H9 (cell line): ENCODE data around the gene WBP2. TPM values are rescaled to one million over a fixed set of nuclear protein-coding genes. Genes with fewer than 3 reads are reported as not detected.

Experiments
- DNase-seq: peaks from one replicate; pipeline ENCODE4 v3.0.0-alpha.2; 2017
- H2AFZ ChIP-seq: one replicate; pipeline ENCODE4 v1.6.1; 2013; ENCODE audit warnings: mild to moderate bottlenecking, low read length, control low read depth, moderate library complexity
- H2AK5ac ChIP-seq: 2 replicates; pipeline ENCODE4 v1.6.1; 2013; ENCODE audit warnings: low read length, control low read depth, mixed read lengths; ENCODE audit not compliant: insufficient read length
- H2BK120ac ChIP-seq: one replicate; pipeline ENCODE4 v1.6.1; 2013; ENCODE audit warnings: low read depth, mild to moderate bottlenecking, low read length, control low read depth, inconsistent platforms; ENCODE audit not compliant: poor library complexity, severe bottlenecking
- H2BK12ac ChIP-seq: 2 replicates; pipeline ENCODE4 v1.6.1; 2013; ENCODE audit warnings: low read length, control low read depth, mixed read lengths, low read depth; ENCODE audit not compliant: insufficient read length
- H2BK15ac ChIP-seq: 2 replicates; pipeline ENCODE4 v1.6.1; 2013; ENCODE audit warnings: low read depth, low read length, control low read depth
- H2BK20ac ChIP-seq: one replicate; pipeline ENCODE4 v1.6.1; 2013; ENCODE audit warnings: low read depth, mild to moderate bottlenecking, low read length, control low read depth, inconsistent platforms; ENCODE audit not compliant: poor library complexity, severe bottlenecking
- H2BK5ac ChIP-seq: 2 replicates; pipeline ENCODE4 v1.6.1; 2013; ENCODE audit warnings: low read length, control low read depth, mixed read lengths; ENCODE audit not compliant: insufficient read length
- H3K14ac ChIP-seq: 2 replicates; pipeline ENCODE4 v1.6.1; 2013; ENCODE audit warnings: low read length, control low read depth; ENCODE audit not compliant: insufficient read depth
- H3K18ac ChIP-seq: 2 replicates; pipeline ENCODE4 v1.6.1; 2013; ENCODE audit warnings: low read depth, mild to moderate bottlenecking, mixed read lengths, low read length, control low read depth; ENCODE audit not compliant: insufficient read length
- H3K23ac ChIP-seq: 2 replicates; pipeline ENCODE4 v1.6.1; 2013; ENCODE audit warnings: low read length, control low read depth, mixed read lengths, low read depth; ENCODE audit not compliant: insufficient read length
- H3K23me2 ChIP-seq: 2 replicates; pipeline ENCODE4 v1.6.1; 2013; ENCODE audit warnings: low read depth, mild to moderate bottlenecking, mixed read lengths, low read length, control low read depth; ENCODE audit not compliant: insufficient read length, poor library complexity, severe bottlenecking
- H3K27ac ChIP-seq: 2 replicates; pipeline ENCODE4 v1.5.1; 2013; ENCODE audit warnings: low read length, control low read depth, mixed read lengths, low read depth; ENCODE audit not compliant: insufficient read length
- H3K27me3 ChIP-seq: 2 replicates; pipeline ENCODE4 v1.6.1; 2013; ENCODE audit warnings: low read length, control low read depth, inconsistent platforms; ENCODE audit not compliant: insufficient read depth
- H3K4ac ChIP-seq: 2 replicates; pipeline ENCODE4 v1.6.1; 2013; ENCODE audit warnings: low read depth, mild to moderate bottlenecking, control low read depth, inconsistent platforms, low read length, moderate library complexity
- H3K4me1 ChIP-seq: 2 replicates; pipeline ENCODE4 v1.6.1; 2013; ENCODE audit warnings: low read length, control low read depth, inconsistent platforms; ENCODE audit not compliant: insufficient read depth
- H3K4me2 ChIP-seq: 2 replicates; pipeline ENCODE4 v1.6.1; 2013; ENCODE audit warnings: low read length, control low read depth, mixed read lengths; ENCODE audit not compliant: insufficient read length, insufficient read depth
- H3K56ac ChIP-seq: 2 replicates; pipeline ENCODE4 v1.6.1; 2013; ENCODE audit warnings: low read depth, mild to moderate bottlenecking, mixed read lengths, low read length, control low read depth; ENCODE audit not compliant: insufficient read length
- H3K79me1 ChIP-seq: 2 replicates; pipeline ENCODE4 v1.6.1; 2013; ENCODE audit warnings: low read depth, mild to moderate bottlenecking, moderate library complexity, low read length, control low read depth, inconsistent platforms; ENCODE audit not compliant: insufficient read depth, poor library complexity, severe bottlenecking
- H3K79me2 ChIP-seq: 2 replicates; pipeline ENCODE4 v1.6.1; 2013; ENCODE audit warnings: low read length, control low read depth, inconsistent platforms; ENCODE audit not compliant: insufficient read depth
- H3K9ac ChIP-seq: 2 replicates; pipeline ENCODE4 v1.6.1; 2013; ENCODE audit warnings: low read length, control low read depth, mixed read lengths; ENCODE audit not compliant: insufficient read length; ENCODE audit errors: extremely low read depth
- H3K9me3 ChIP-seq: one replicate; pipeline ENCODE4 v1.6.1; 2013; ENCODE audit warnings: low read depth, low read length, inconsistent platforms; ENCODE audit not compliant: control insufficient read depth
- H3T11ph ChIP-seq: one replicate; pipeline ENCODE4 v1.6.1; 2013; ENCODE audit warnings: mild to moderate bottlenecking, low read length, control low read depth, inconsistent platforms
- H4K20me1 ChIP-seq: one replicate; pipeline ENCODE4 v1.6.1; 2013; ENCODE audit not compliant: control insufficient read depth, insufficient read length, insufficient read depth
- H4K5ac ChIP-seq: 2 replicates; pipeline ENCODE4 v1.6.1; 2013; ENCODE audit warnings: low read depth, mild to moderate bottlenecking, mixed read lengths, low read length, control low read depth; ENCODE audit not compliant: insufficient read length
- H4K8ac ChIP-seq: replicated peaks from 2 replicates; pipeline ENCODE4 v1.6.1; 2013; ENCODE audit warnings: low read length, control low read depth, mixed read lengths, low read depth; ENCODE audit not compliant: insufficient read length
- H4K91ac ChIP-seq: 2 replicates; pipeline ENCODE4 v1.6.1; 2013; ENCODE audit warnings: low read depth, mild to moderate bottlenecking, moderate library complexity, mixed read lengths, low read length, control low read depth; ENCODE audit not compliant: insufficient read length
- H3K27ac Mint-ChIP-seq, 3 experiments: 2 replicates in 2 of 3; 3 replicates in 1 of 3; pipeline ENCODE4 v1.8.0; 2020 to 2021; ENCODE audit warnings: mixed read lengths in 3 of 3, mild to moderate bottlenecking in 1 of 3, moderate library complexity in 1 of 3
- H3K27me3 Mint-ChIP-seq: 2 replicates; pipeline ENCODE4 v1.8.0; 2021; ENCODE audit warnings: low read depth, mild to moderate bottlenecking, moderate library complexity, mixed read lengths
- H3K36me3 Mint-ChIP-seq, 3 experiments: 2 replicates in 2 of 3; 3 replicates in 1 of 3; pipeline ENCODE4 v1.8.0; 2020 to 2021; ENCODE audit warnings: low read depth in 3 of 3, mixed read lengths in 3 of 3; ENCODE audit not compliant: insufficient read depth in 1 of 3
- H3K4me1 Mint-ChIP-seq, 2 experiments: 2 replicates each; pipeline ENCODE4 v1.8.0; 2020; ENCODE audit warnings: mixed read lengths in 2 of 2
- H3K4me3 Mint-ChIP-seq, 2 experiments: 2 replicates in 1 of 2; 3 replicates in 1 of 2; pipeline ENCODE4 v1.8.0; 2020 to 2021; ENCODE audit warnings: mild to moderate bottlenecking in 2 of 2, mixed read lengths in 2 of 2, moderate library complexity in 1 of 2
- H3K9me3 Mint-ChIP-seq, 2 experiments: 2 replicates in 1 of 2; 3 replicates in 1 of 2; pipeline ENCODE4 v1.8.0; 2020; ENCODE audit warnings: mild to moderate bottlenecking in 2 of 2, mixed read lengths in 2 of 2, moderate library complexity in 1 of 2
- CTCF ChIP-seq: fragments of 200-600 bp; sonication (generic); conservative IDR thresholded peaks from 3 replicates; pipeline ENCODE4 v1.8.0; 2021; ENCODE audit warnings: antibody characterized with exemption, mild to moderate bottlenecking
- WGBS: extraction: QIAGEN DNeasy Blood & Tissue Kit; methylation state at CpG from one replicate; pipeline ENCODE4 v1.1.7; 2013; ENCODE audit warnings: missing lambda C conversion rate, low lambda C conversion rate, mixed read lengths; ENCODE audit not compliant: insufficient read length; ENCODE audit errors: extremely low coverage; 5-methylcytosine and 5-hydroxymethylcytosine counted together
- total RNA-seq: library from RNA; stranded (reverse); gene quantifications from 2 replicates; pipeline ENCODE4 v1.2.1, GENCODE V29; 2021

The WBP2 gene
- total RNA-seq, 1 experiment from 2014 or later, result 63.2 TPM

- Histone ChIP-seq H3K56ac (no peak overlapping the region), H3K9ac (no peak overlapping the region), H3K79me2 (no peaks in the 10 kb centered on the region), H2AK5ac (no peak overlapping the region), H2BK15ac (no peak overlapping the region), H2BK12ac (no peak overlapping the region), H4K20me1 (no peaks in the 10 kb centered on the region), H2AFZ (no peak overlapping the region), H3K27ac (no peak overlapping the region), H4K5ac (no peak overlapping the region), H3K4me2 (no peak overlapping the region), H4K91ac (no peak overlapping the region), H3K4me1 (0 out of 2 replicates have a peak, but pooled peaks cover 5% of the 10 kb centered on the region), H3K14ac (no peak overlapping the region; the same call in 1 of the 2 replicates), H4K8ac (no peak overlapping the region), H2BK5ac (no peak overlapping the region), H3K27me3 (no peaks in the 10 kb centered on the region), H2BK120ac (no peak overlapping the region), H3K79me1 (no peaks in the 10 kb centered on the region), H3K23ac (no peak overlapping the region), H3K4ac (no peak overlapping the region), H3K18ac (no peak overlapping the region), H2BK20ac (no peak overlapping the region), H3T11ph (no peak overlapping the region), H3K23me2 (no peaks in the 10 kb centered on the region), H3K9me3 (no peaks in the 10 kb centered on the region)
- no peak overlapping the region for H3K4me3 Mint-ChIP-seq
- H3K4me1 Mint-ChIP-seq, result peaks cover 13 to 25% of the 10 kb centered on the region in 2 experiments
- no peaks in the 10 kb centered on the region for H3K36me3 Mint-ChIP-seq
- H3K27ac Mint-ChIP-seq, result no peak overlapping the region
- WGBS, result no CpG with 5 or more reads among the region's 9 CpGs
- no peak for TF ChIP-seq CTCF
- no peaks in the 10 kb centered on the region for H3K27me3 Mint-ChIP-seq
- H3K9me3 Mint-ChIP-seq, result no peaks in the 10 kb centered on the region
- DNase-seq, result no peak
These were observed 18.5 kb downstream of the WBP2 start for GRCh38 chr17:75836605-75837004.
